Measurements from ENCODE around the gene ATCAY.

DNA sequence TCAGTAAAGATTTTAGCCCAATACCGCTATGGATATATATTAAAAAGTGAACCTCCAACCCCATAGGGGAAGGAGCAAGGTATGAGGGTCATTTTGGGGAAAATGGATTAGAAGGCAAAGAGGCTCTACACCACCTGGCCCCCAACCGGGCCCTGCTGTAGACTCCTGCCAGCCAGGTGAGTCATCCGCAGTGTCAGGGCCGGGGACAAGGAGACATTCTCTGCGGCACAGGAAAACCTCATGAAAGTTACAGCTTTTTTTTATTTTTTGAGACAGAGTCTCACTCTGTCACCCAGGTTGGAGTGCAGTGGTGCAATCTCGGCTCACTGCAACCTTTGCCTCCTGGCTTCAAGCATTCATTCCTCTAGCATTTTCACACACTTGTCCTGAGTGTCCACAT is 43.6 kb upstream of the ATCAY start:
- TF ChIP-seq, protein P1, sequence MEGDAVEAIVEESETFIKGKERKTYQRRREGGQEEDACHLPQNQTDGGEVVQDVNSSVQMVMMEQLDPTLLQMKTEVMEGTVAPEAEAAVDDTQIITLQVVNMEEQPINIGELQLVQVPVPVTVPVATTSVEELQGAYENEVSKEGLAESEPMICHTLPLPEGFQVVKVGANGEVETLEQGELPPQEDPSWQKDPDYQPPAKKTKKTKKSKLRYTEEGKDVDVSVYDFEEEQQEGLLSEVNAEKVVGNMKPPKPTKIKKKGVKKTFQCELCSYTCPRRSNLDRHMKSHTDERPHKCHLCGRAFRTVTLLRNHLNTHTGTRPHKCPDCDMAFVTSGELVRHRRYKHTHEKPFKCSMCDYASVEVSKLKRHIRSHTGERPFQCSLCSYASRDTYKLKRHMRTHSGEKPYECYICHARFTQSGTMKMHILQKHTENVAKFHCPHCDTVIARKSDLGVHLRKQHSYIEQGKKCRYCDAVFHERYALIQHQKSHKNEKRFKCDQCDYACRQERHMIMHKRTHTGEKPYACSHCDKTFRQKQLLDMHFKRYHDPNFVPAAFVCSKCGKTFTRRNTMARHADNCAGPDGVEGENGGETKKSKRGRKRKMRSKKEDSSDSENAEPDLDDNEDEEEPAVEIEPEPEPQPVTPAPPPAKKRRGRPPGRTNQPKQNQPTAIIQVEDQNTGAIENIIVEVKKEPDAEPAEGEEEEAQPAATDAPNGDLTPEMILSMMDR (IDR thresholded peaks at IDR 0.05 in 4 of 5, conservative IDR thresholded peaks at IDR 0.05 in 1 of 5), result no peak
- TF ChIP-seq POLR2A (IDR thresholded peaks at IDR 0.05), result no peak

Measured in gastrocnemius medialis (tissue), 4 donors.